Measurements from ENCODE around the gene DLG2.

Gene DLG2

DNA sequence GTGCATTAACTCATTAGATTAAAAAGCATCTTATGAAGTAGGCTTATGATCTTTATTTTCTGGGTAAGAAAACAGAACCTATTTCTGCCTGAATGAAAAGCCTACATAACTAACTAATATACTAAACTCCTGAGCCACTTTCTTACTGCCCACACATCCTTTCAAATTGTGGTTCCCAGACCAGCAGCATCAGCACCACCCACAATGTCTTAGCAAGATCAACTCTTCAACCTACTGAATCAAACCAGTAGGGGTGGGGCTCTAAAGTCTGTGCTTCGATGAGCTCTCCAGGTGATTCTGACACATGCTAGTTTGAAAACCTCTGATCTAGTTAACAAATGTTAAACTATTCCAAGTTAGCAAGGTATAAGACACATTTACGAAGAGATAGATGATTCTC is 462.4 kb downstream of the DLG2 start:
- Histone ChIP-seq H3K9ac (ENCODE audit: low read length) (no peak overlapping the region), H3K27ac (ENCODE audit: low read length, poor library complexity, severe bottlenecking) (no peak overlapping the region), H2BK5ac (ENCODE audit: low read depth, low read length, poor library complexity, severe bottlenecking) (no peak overlapping the region), H2AFZ (ENCODE audit: low read depth, low read length) (no peak overlapping the region), H3K4me3 (ENCODE audit: insufficient read depth in 1 of 2, low read depth in 1 of 2, low read length in 2 of 2) (no peak overlapping the region), H3K79me1 (replicated peaks; ENCODE audit: low read length, poor library complexity, severe bottlenecking) (no peaks in the 10 kb centered on the region), H3K14ac (ENCODE audit: low read length in 2 of 2) (no peak overlapping the region), H3K36me3 (ENCODE audit: control insufficient read depth in 1 of 2, insufficient read depth in 2 of 2, low read depth in 1 of 2, low read length in 2 of 2) (no peaks in the 10 kb centered on the region), H3K23ac (ENCODE audit: low read length in 2 of 2) (no peak overlapping the region), H3K18ac (ENCODE audit: low read depth in 1 of 2, low read length in 2 of 2) (no peak overlapping the region), H2BK12ac (ENCODE audit: low read length in 2 of 2) (no peak overlapping the region), H2BK15ac (ENCODE audit: low read depth, poor library complexity, severe bottlenecking) (no peak overlapping the region), H4K8ac (ENCODE audit: low read length) (no peak overlapping the region), H2BK120ac (ENCODE audit: low read depth, low read length) (no peak overlapping the region), H3K4me1 (ENCODE audit: control insufficient read depth, insufficient read depth, low read depth, low read length) (no peaks in the 10 kb centered on the region), H3K9me3 (ENCODE audit: control insufficient read depth, low read length) (no peaks in the 10 kb centered on the region), H3K27me3 (ENCODE audit: control insufficient read depth in 1 of 2, insufficient read depth in 1 of 2, low read length in 2 of 2) (no peaks in the 10 kb centered on the region), H3K4ac (ENCODE audit: low read depth in 1 of 2, low read length in 2 of 2) (no peak overlapping the region), H3K4me2 (ENCODE audit: low read length, poor library complexity, severe bottlenecking) (no peak overlapping the region), H4K91ac (ENCODE audit: low read length) (no peak overlapping the region), H2AK5ac (ENCODE audit: low read length, severe bottlenecking) (no peak overlapping the region)
- 100% methylated on average over 1 of the region's 2 CpGs for WGBS
- no peak for DNase-seq

DNA sequence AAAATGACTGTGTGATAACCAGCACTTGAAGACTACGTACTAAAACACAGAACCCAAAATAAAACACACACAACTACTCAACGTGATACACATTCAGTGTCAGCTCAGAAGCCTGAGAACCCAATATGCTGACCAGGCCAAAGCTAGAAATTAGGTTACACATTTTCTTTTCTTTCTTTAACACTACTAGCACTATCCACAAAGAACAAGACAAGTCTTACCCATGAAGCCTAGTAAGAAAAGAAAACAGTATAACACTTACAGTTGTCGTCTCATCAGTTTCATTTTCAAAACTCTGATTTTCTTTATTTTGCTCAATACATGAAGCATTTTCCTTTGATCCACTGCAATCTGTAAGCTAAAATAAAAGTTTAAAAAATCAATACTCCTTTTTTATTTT is 472.9 kb downstream of the DLG2 start:
- Histone ChIP-seq H3K4ac (ENCODE audit: low read depth in 1 of 2, low read length in 2 of 2) (no peak overlapping the region), H3K36me3 (ENCODE audit: control insufficient read depth in 1 of 2, insufficient read depth in 2 of 2, low read depth in 1 of 2, low read length in 2 of 2) (no peaks in the 10 kb centered on the region), H3K9ac (ENCODE audit: low read length) (no peak overlapping the region), H3K79me1 (replicated peaks; ENCODE audit: low read length, poor library complexity, severe bottlenecking) (no peaks in the 10 kb centered on the region), H3K4me3 (ENCODE audit: insufficient read depth in 1 of 2, low read depth in 1 of 2, low read length in 2 of 2) (no peak overlapping the region), H3K4me1 (ENCODE audit: control insufficient read depth, insufficient read depth, low read depth, low read length) (no peaks in the 10 kb centered on the region), H3K27me3 (ENCODE audit: control insufficient read depth in 1 of 2, insufficient read depth in 1 of 2, low read length in 2 of 2) (no peaks in the 10 kb centered on the region), H3K18ac (ENCODE audit: low read depth in 1 of 2, low read length in 2 of 2) (no peak overlapping the region), H4K91ac (ENCODE audit: low read length) (no peak overlapping the region), H2BK120ac (ENCODE audit: low read depth, low read length) (no peak overlapping the region), H2BK5ac (ENCODE audit: low read depth, low read length, poor library complexity, severe bottlenecking) (no peak overlapping the region), H3K14ac (ENCODE audit: low read length in 2 of 2) (no peak overlapping the region), H3K27ac (ENCODE audit: low read length, poor library complexity, severe bottlenecking) (no peak overlapping the region), H3K4me2 (ENCODE audit: low read length, poor library complexity, severe bottlenecking) (no peak overlapping the region), H4K8ac (ENCODE audit: low read length) (no peak overlapping the region), H2AFZ (ENCODE audit: low read depth, low read length) (no peak overlapping the region), H2BK15ac (ENCODE audit: low read depth, poor library complexity, severe bottlenecking) (no peak overlapping the region), H3K9me3 (ENCODE audit: control insufficient read depth, low read length) (no peaks in the 10 kb centered on the region), H2AK5ac (ENCODE audit: low read length, severe bottlenecking) (no peak overlapping the region), H2BK12ac (ENCODE audit: low read length in 2 of 2) (no peak overlapping the region), H3K23ac (ENCODE audit: low read length in 2 of 2) (no peak overlapping the region)
- 62% methylated on average over 3 of the region's 3 CpGs for WGBS
- no peak for DNase-seq

DNA sequence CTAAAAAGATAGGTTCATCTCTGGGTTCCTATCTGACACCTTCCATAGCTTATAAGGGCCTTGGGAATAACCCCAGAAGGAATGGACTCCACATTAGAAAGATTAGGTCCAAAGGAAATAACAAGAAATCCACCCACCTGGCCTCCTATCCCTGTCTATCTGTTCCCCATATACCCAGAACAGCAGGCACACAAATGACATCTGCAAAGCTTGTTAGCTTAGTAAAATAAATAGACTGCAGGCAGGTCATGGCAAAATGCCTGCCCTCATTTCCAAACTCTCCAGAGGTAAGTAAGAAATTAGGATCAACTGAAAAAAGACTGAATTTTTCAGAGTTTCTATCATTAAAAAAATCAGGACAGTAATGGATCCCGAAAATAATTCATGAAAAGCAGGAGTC is 489.5 kb downstream of the DLG2 start:
- Histone ChIP-seq H4K91ac (ENCODE audit: low read length) (no peak overlapping the region), H2BK15ac (ENCODE audit: low read depth, poor library complexity, severe bottlenecking) (no peak overlapping the region), H4K8ac (ENCODE audit: low read length) (no peak overlapping the region), H3K4ac (ENCODE audit: low read depth in 1 of 2, low read length in 2 of 2) (no peak overlapping the region), H3K4me1 (ENCODE audit: control insufficient read depth, insufficient read depth, low read depth, low read length) (no peaks in the 10 kb centered on the region), H2AFZ (ENCODE audit: low read depth, low read length) (no peak overlapping the region), H3K23ac (ENCODE audit: low read length in 2 of 2) (no peak overlapping the region), H3K27ac (ENCODE audit: low read length, poor library complexity, severe bottlenecking) (no peak overlapping the region), H3K4me3 (ENCODE audit: insufficient read depth in 1 of 2, low read depth in 1 of 2, low read length in 2 of 2) (no peak overlapping the region), H3K79me1 (replicated peaks; ENCODE audit: low read length, poor library complexity, severe bottlenecking) (no peaks in the 10 kb centered on the region), H3K27me3 (ENCODE audit: control insufficient read depth in 1 of 2, insufficient read depth in 1 of 2, low read length in 2 of 2) (no peaks in the 10 kb centered on the region), H3K9ac (ENCODE audit: low read length) (no peak overlapping the region), H3K4me2 (ENCODE audit: low read length, poor library complexity, severe bottlenecking) (no peak overlapping the region), H2AK5ac (ENCODE audit: low read length, severe bottlenecking) (no peak overlapping the region), H3K9me3 (ENCODE audit: control insufficient read depth, low read length) (peaks cover 10% of the 10 kb centered on the region), H2BK120ac (ENCODE audit: low read depth, low read length) (no peak overlapping the region), H3K18ac (ENCODE audit: low read depth in 1 of 2, low read length in 2 of 2) (no peak overlapping the region), H2BK5ac (ENCODE audit: low read depth, low read length, poor library complexity, severe bottlenecking) (no peak overlapping the region), H2BK12ac (ENCODE audit: low read length in 2 of 2) (no peak overlapping the region), H3K36me3 (ENCODE audit: control insufficient read depth in 1 of 2, insufficient read depth in 2 of 2, low read depth in 1 of 2, low read length in 2 of 2) (no peaks in the 10 kb centered on the region), H3K14ac (ENCODE audit: low read length in 2 of 2) (no peak overlapping the region)
- no peak for DNase-seq
- no CpG with 5 or more reads among the region's 1 CpG for WGBS

DNA sequence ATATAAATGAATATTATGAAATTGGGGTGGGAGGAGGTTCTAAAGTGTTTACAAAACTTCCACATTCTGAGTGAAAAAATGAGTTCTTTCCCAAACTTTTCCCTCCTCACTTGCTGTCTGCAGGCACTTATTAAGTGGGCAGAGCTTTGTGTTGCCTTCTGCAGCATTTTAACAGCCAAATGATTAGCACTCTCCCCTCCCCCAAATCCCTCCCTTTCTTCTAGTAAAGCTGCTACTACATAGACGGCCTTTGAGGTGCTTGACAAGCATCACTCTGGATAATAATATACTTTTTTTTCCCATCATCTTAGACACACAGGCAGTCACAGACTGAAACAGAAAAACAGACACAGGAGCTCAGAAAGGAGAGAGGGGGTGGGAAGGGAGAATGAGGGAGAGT is 493.5 kb downstream of the DLG2 start:
- WGBS: 20% methylated on average over 1 of the region's 1 CpG
- Histone ChIP-seq H3K23ac (ENCODE audit: low read length in 2 of 2) (no peak overlapping the region), H2AFZ (ENCODE audit: low read depth, low read length) (no peak overlapping the region)

More for the DNA sequence above, 493.5 kb downstream of the DLG2 start:
- Histone ChIP-seq H4K8ac (ENCODE audit: low read length) (no peak overlapping the region), H3K14ac (ENCODE audit: low read length in 2 of 2) (no peak overlapping the region), H3K79me1 (replicated peaks; ENCODE audit: low read length, poor library complexity, severe bottlenecking) (no peaks in the 10 kb centered on the region), H3K9ac (ENCODE audit: low read length) (no peak overlapping the region), H2AK5ac (ENCODE audit: low read length, severe bottlenecking) (no peak overlapping the region), H2BK5ac (ENCODE audit: low read depth, low read length, poor library complexity, severe bottlenecking) (no peak overlapping the region), H3K9me3 (ENCODE audit: control insufficient read depth, low read length) (no peaks in the 10 kb centered on the region), H3K27ac (ENCODE audit: low read length, poor library complexity, severe bottlenecking) (no peak overlapping the region), H3K27me3 (ENCODE audit: control insufficient read depth in 1 of 2, insufficient read depth in 1 of 2, low read length in 2 of 2) (no peaks in the 10 kb centered on the region), H2BK15ac (ENCODE audit: low read depth, poor library complexity, severe bottlenecking) (no peak overlapping the region), H3K18ac (ENCODE audit: low read depth in 1 of 2, low read length in 2 of 2) (no peak overlapping the region), H2BK120ac (ENCODE audit: low read depth, low read length) (no peak overlapping the region), H3K4me2 (ENCODE audit: low read length, poor library complexity, severe bottlenecking) (no peak overlapping the region), H2BK12ac (ENCODE audit: low read length in 2 of 2) (no peak overlapping the region), H3K36me3 (ENCODE audit: control insufficient read depth in 1 of 2, insufficient read depth in 2 of 2, low read depth in 1 of 2, low read length in 2 of 2) (no peaks in the 10 kb centered on the region), H3K4me1 (ENCODE audit: control insufficient read depth, insufficient read depth, low read depth, low read length) (no peaks in the 10 kb centered on the region), H4K91ac (ENCODE audit: low read length) (no peak overlapping the region), H3K4ac (ENCODE audit: low read depth in 1 of 2, low read length in 2 of 2) (no peak overlapping the region), H3K4me3 (ENCODE audit: insufficient read depth in 1 of 2, low read depth in 1 of 2, low read length in 2 of 2) (no peak overlapping the region)
- no peak for DNase-seq

Measured in mesenchymal stem cell (in vitro differentiated cells and primary cell).